Activated CD4-positive, alpha-beta T cell treated with anti-CD3 and anti-CD28 coated beads, Interleukin-2, amount 10 ng/mL, durations not matched to agents 7 days and 5 days (primary cell): Measurements from ENCODE around the gene TREML1. TPM values are rescaled to one million over a fixed set of nuclear protein-coding genes. Genes with fewer than 3 reads are reported as not detected.
A peak's percentile ranks its signal among the peaks of the same experiment; 100 is the strongest.
"Not testable (repeated sequence)": the region's sequence is repeated elsewhere in the genome, so short reads cannot be mapped to it uniquely, and the experiment has no call there.

ENCODE experiments used
- CTCF ChIA-PET: fragments of 350-600 bp; sonication (Branson Sonifier 250); formaldehyde crosslinking; loops from one replicate; lab custom pipeline; 2021; ENCODE audit warnings: antibody characterized with exemption; lab: Charles Lee
- POLR2A ChIA-PET: fragments of 350-600 bp; sonication (Branson Sonifier 250); formaldehyde crosslinking; loops from one replicate; lab custom pipeline; 2021; ENCODE audit warnings: antibody characterized with exemption; lab: Charles Lee
- DNase-seq: peaks from one replicate; pipeline ENCODE4 v3.0.0-alpha.2; 2020
- H3K27ac Mint-ChIP-seq: one replicate; pipeline ENCODE4 v1.8.0; 2021; ENCODE audit warnings: mild to moderate bottlenecking, moderate library complexity, mixed read lengths
- H3K27me3 Mint-ChIP-seq: one replicate; pipeline ENCODE4 v1.8.0; 2021; ENCODE audit warnings: mixed read lengths
- H3K36me3 Mint-ChIP-seq: one replicate; pipeline ENCODE4 v1.8.0; 2021; ENCODE audit warnings: low read depth, mixed read lengths
- H3K4me1 Mint-ChIP-seq: one replicate; pipeline ENCODE4 v1.8.0; 2021; ENCODE audit warnings: mixed read lengths
- H3K4me3 Mint-ChIP-seq: one replicate; pipeline ENCODE4 v1.8.0; 2021; ENCODE audit warnings: mild to moderate bottlenecking, moderate library complexity, mixed read lengths
- H3K9me3 Mint-ChIP-seq: one replicate; pipeline ENCODE4 v1.8.0; 2021; ENCODE audit warnings: mixed read lengths
- total RNA-seq, 2 experiments: library from RNA; stranded (reverse); gene quantifications; one replicate each; pipeline ENCODE4 v1.2.3, GENCODE V29; 2021

The TREML1 gene
- total RNA-seq, 2 experiments from 2014 or later: not detected

DNA sequence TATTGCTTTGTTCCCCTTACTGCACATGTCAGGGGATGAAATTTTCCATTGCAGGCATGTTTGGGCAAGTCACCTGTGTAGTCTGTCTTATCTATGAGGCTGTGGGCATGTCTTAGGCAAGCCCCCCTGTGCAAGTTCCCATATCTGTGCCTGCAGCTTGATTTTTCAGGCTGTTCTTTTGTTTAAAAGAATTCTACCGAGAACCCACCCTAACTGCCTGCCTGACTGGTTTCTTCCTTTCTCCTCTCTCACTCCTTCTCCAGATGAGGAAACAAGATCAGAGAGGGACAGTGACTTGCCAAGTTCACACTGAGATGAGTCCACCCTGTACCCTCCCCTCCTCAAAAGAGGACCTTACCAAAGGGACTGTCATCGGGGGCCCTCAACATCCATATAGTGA is 35.8 kb upstream of the TREML1 start:
- CTCF ChIA-PET: interaction anchor here (1.3 to 1.6 kb wide), 2 partner anchors 9 to 10 kb away, joined by 3 to 7 read pairs; partner anchors contain the start of gene TREML2
- DNase-seq: no peak
- Mint-ChIP-seq H3K27ac (peak overlapping the region; percentile 38), H3K9me3 (peaks cover 16% of the 10 kb centered on the region), H3K4me1 (peaks cover 58% of the 10 kb centered on the region), H3K27me3 (no peaks in the 10 kb centered on the region), H3K36me3 (peaks cover 42% of the 10 kb centered on the region), H3K4me3 (no peak overlapping the region)
- POLR2A ChIA-PET: interaction anchor here (1.4 kb wide), 1 partner anchor 10 kb away, joined by 3 read pairs; no protein-coding TSS in a partner anchor

DNA sequence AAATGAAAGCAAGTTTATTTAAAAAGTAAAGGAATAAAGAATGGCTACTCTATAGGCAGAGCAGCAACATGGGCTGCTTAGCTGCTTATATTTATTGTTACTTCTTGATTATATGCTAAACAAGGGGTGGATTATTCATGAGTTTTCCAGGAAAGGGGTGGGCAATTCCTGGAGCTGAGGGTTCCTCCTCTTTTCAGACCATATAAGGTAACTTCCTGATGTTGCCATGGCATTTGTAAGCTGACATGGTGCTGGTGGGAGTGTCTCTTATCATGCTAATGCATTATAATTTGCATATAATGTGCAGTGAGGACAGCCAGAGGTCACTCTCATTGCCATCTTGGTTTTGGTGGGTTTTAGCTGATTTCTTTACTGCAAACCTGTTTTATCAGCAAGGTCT is 34.9 kb upstream of the TREML1 start:
- peaks cover 16% of the 10 kb centered on the region for H3K9me3 Mint-ChIP-seq
- ChIA-PET POLR2A (interaction anchor here (1.4 kb wide), 1 partner anchor 11 kb away, joined by 3 read pairs; no protein-coding TSS in a partner anchor), CTCF (interaction anchor here (1.0 to 1.2 kb wide), 2 partner anchors 11 to 16 kb away, joined by 3 to 4 read pairs; no protein-coding TSS in a partner anchor)
- not testable (repeated sequence) for DNase-seq, H3K4me3 Mint-ChIP-seq, H3K27me3 Mint-ChIP-seq, H3K27ac Mint-ChIP-seq
- peaks cover 49% of the 10 kb centered on the region for H3K4me1 Mint-ChIP-seq
- H3K36me3 Mint-ChIP-seq: peaks cover 35% of the 10 kb centered on the region

DNA sequence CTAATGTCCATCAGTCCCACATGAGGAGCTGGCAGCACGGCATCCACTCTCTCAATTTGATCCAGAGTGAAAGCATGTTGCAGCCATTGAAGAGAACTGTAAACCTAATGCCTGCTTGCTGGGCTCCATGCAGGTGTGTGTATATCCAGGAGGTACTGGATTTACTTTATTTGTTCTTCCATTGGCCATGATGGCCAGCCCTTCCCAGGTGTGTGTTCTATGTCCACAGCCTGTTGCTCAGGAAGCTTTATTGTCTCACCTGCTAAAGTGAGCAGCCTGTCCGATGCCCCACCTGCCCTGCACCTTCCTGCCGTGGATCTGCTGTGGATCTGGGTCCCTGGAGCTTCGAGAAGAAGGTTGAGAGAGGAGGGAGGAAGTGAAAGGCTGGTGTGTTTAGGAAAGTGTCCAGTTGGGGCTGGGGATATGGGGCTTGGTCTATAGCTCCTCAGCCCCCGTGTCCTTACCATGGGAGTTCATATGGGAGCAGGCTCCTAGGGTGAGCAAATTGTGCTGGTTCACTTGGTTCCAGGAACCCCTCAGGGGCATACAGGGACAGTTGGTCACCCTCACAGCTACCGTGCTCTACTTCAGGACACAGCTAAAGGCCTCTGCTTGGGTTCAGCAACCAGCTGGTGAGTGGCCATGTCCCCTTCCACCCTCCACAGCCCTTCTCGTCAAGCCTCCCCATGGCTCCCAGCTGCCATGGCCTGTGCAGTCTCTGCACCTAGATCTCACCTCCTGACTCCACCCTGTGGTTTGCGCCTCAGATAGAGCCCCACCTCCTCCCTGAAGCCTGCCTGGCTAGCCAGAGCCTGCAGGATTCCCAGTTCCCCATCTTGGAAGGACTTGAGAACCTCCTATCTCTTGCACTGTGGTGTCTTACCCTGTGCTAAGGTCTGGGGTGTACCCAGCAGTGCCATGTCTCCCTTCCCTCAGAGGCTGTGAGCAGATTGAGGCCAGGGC is 34.1 kb upstream of the TREML1 start:
- Mint-ChIP-seq H3K36me3 (peaks cover 30% of the 10 kb centered on the region), H3K27ac (peak overlapping the region; percentile 63), H3K27me3 (no peaks in the 10 kb centered on the region), H3K9me3 (peaks cover 16% of the 10 kb centered on the region), H3K4me3 (no peak overlapping the region), H3K4me1 (peaks cover 49% of the 10 kb centered on the region)
- ChIA-PET CTCF (interaction anchor here (0.9 to 1.2 kb wide), 5 partner anchors 8 to 87 kb away, joined by 3 to 4 read pairs (median 3); no protein-coding TSS in a partner anchor), POLR2A (interaction anchor here (1.4 kb wide), 1 partner anchor 12 kb away, joined by 3 read pairs; no protein-coding TSS in a partner anchor)
- DNase-seq: no peak

- DNase-seq: no peak
- H3K4me1 Mint-ChIP-seq: peaks cover 56% of the 10 kb centered on the region
- no peaks in the 10 kb centered on the region for H3K27me3 Mint-ChIP-seq
- H3K36me3 Mint-ChIP-seq: peaks cover 17% of the 10 kb centered on the region
- peak overlapping the region; percentile 79 for H3K27ac Mint-ChIP-seq
- peaks cover 16% of the 10 kb centered on the region for H3K9me3 Mint-ChIP-seq
- CTCF ChIA-PET: interaction anchor here (1.2 kb wide), 1 partner anchor 15 kb away, joined by 4 read pairs; no protein-coding TSS in a partner anchor
- POLR2A ChIA-PET: no interaction called here
- H3K4me3 Mint-ChIP-seq: no peak overlapping the region
Measured at GRCh38 chr6:41186031-41186562, 31.9 kb upstream of the TREML1 start.

DNA sequence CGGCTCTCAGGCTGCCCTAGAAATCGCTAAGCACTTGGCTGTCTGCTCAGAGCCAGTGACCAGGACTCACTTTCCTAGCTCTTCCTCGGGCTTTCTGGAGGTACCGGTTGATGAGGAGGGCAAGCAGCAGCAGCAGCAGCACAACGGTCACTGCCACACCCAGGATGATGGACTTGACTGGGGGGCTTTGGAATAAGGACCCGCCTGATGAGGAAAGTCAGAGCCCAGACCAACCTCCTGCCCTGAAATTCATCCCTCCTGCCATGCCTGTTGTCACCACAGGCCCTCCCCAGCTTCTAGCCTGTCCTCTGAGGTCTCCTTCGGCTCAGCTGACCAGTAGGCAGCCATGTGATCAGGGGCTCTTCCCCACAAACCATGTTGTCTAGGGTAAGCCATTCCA is 30.6 kb upstream of the TREML1 start:
- H3K4me3 Mint-ChIP-seq: no peak overlapping the region
- H3K27me3 Mint-ChIP-seq: no peaks in the 10 kb centered on the region
- peaks cover 6% of the 10 kb centered on the region for H3K9me3 Mint-ChIP-seq
- no peak overlapping the region for H3K27ac Mint-ChIP-seq
- H3K36me3 Mint-ChIP-seq: peaks cover 6% of the 10 kb centered on the region
- POLR2A ChIA-PET: no interaction called here
- no peak for DNase-seq
- H3K4me1 Mint-ChIP-seq: peaks cover 52% of the 10 kb centered on the region
- CTCF ChIA-PET: interaction anchor here (0.7 kb wide), 1 partner anchor 174 kb away, joined by 3 read pairs; no protein-coding TSS in a partner anchor

- Mint-ChIP-seq H3K27ac (no peak overlapping the region), H3K4me1 (peaks cover 38% of the 10 kb centered on the region), H3K36me3 (no peaks in the 10 kb centered on the region), H3K9me3 (no peaks in the 10 kb centered on the region), H3K27me3 (peaks cover 6% of the 10 kb centered on the region), H3K4me3 (no peak overlapping the region)
- CTCF ChIA-PET: interaction anchor here (0.6 to 1.8 kb wide), 19 partner anchors 10 to 401 kb away, joined by 3 to 8 read pairs (median 3); partner anchors contain the start of genes NFYA, OARD1, TREML1 and TREML2
- peak; percentile 76 for DNase-seq
- POLR2A ChIA-PET: no interaction called here
Measured at GRCh38 chr6:41182069-41183034, 28.2 kb upstream of the TREML1 start.

DNA sequence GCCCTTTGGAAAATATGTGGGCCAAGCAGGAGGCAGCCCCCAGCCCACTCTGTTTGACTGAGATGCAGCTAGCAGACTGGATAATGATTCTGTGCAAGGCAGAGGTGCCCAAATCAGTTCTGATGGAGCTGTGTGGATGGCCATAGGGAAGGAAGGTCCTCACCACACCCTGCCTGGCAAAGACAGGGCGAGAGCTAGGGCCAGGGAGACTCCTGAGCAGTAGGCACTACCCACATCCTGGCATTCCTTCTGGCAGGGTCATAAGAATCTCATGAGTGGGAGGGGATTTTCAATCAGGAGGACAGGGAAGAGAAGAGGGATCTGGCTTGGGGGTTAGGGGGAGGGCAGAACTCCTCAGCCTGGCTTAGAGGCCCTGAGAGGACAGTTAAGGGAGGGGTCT is 27.4 kb upstream of the TREML1 start:
- POLR2A ChIA-PET: no interaction called here
- Mint-ChIP-seq H3K27me3 (peaks cover 14% of the 10 kb centered on the region), H3K27ac (peak overlapping the region; percentile 1), H3K4me3 (no peak overlapping the region), H3K9me3 (no peaks in the 10 kb centered on the region), H3K4me1 (peaks cover 30% of the 10 kb centered on the region), H3K36me3 (no peaks in the 10 kb centered on the region)
- CTCF ChIA-PET: interaction anchor here (0.8 to 1.9 kb wide), 9 partner anchors 10 to 401 kb away, joined by 3 to 9 read pairs (median 4); partner anchors contain the start of genes NFYA, OARD1, TREML1 and TREML2
- DNase-seq: no peak

DNA sequence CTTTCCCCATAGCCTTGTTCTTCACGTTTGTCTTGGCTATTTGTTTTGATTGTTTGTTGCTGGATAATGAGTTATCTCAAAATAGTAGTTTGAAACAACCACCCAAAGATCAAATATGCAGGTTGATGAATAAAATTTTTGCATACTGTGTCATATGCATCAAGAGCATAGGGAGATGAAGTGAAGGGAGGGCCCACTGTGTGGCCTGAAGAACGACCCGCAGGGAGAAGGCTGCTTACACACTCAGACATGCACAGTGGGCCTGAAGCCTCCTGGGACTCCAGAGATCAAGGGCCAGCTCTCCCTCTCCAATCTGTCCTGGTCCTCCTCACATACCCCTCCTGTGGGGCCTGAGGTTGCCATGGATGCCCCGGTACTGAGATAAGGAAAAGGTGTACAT is 25.0 kb upstream of the TREML1 start:
- ChIA-PET CTCF (interaction anchor here (1.3 to 1.5 kb wide), 2 partner anchors 9 to 13 kb away, joined by 3 to 4 read pairs; no protein-coding TSS in a partner anchor), POLR2A (no interaction called here)
- Mint-ChIP-seq H3K27me3 (peaks cover 24% of the 10 kb centered on the region), H3K27ac (peak overlapping the region; percentile 1), H3K36me3 (no peaks in the 10 kb centered on the region), H3K4me3 (no peak overlapping the region), H3K4me1 (peaks cover 15% of the 10 kb centered on the region), H3K9me3 (no peaks in the 10 kb centered on the region)
- no peak for DNase-seq

DNA sequence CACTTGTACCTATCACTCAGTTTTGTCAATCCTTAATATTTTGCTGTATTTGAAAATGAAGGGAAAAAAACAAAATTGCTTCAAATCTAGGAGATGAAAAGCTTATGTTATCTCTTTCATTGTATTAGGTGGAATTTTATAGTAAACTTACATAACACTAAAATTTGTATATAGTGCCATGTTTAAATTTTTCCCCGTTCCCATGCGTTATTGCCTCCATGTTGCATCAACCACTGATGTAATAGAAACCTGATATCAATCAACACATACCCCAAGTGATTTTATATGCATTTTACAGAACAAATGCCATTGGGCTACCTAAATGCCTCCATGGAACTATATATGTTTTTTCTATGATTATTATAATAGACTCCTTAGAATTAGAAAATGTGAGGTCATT is 23.5 kb upstream of the TREML1 start:
- DNase-seq: no peak
- Mint-ChIP-seq H3K27ac (no peak overlapping the region), H3K9me3 (no peaks in the 10 kb centered on the region), H3K4me3 (no peak overlapping the region), H3K36me3 (no peaks in the 10 kb centered on the region), H3K4me1 (peaks cover 13% of the 10 kb centered on the region), H3K27me3 (peaks cover 24% of the 10 kb centered on the region)
- ChIA-PET POLR2A (no interaction called here), CTCF (interaction anchor here (1.0 kb wide), 1 partner anchor 19 kb away, joined by 3 read pairs; no protein-coding TSS in a partner anchor)

DNA sequence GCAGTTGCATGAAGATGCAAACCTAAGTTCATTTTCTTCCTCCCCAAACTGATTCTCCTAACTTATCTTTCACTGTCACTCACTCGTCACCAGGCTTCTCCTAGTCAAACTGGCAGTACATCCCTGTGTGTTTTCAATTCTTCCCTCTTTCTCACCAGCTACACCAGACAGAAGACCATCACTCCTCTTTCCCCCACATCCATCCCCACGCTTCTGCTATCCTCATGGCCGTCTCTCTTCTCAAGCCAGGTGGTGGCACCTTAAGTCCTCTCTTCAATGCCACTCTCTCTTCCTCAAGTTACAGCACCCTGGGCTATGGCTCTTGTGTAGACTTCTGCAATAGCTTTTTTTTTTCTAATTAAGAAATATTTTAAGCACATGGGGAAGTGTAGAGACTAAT is 23.1 kb upstream of the TREML1 start:
- peaks cover 9% of the 10 kb centered on the region for H3K4me1 Mint-ChIP-seq
- H3K27ac Mint-ChIP-seq: no peak overlapping the region
- no peaks in the 10 kb centered on the region for H3K9me3 Mint-ChIP-seq
- DNase-seq: no peak
- POLR2A ChIA-PET: no interaction called here
- CTCF ChIA-PET: interaction anchor here (1.0 kb wide), 1 partner anchor 20 kb away, joined by 3 read pairs; no protein-coding TSS in a partner anchor
- H3K4me3 Mint-ChIP-seq: no peak overlapping the region
- no peaks in the 10 kb centered on the region for H3K36me3 Mint-ChIP-seq
- H3K27me3 Mint-ChIP-seq: peaks cover 24% of the 10 kb centered on the region

- no peaks in the 10 kb centered on the region for H3K4me1 Mint-ChIP-seq
- CTCF ChIA-PET: no interaction called here
Measured at GRCh38 chr6:41176189-41176588, 22.0 kb upstream of the TREML1 start.

More at GRCh38 chr6:41176189-41176588, 22.0 kb upstream of the TREML1 start:
- Mint-ChIP-seq H3K27me3 (peaks cover 24% of the 10 kb centered on the region), H3K4me3 (no peak overlapping the region), H3K36me3 (no peaks in the 10 kb centered on the region), H3K9me3 (no peaks in the 10 kb centered on the region), H3K27ac (no peak overlapping the region)
- POLR2A ChIA-PET: no interaction called here
- no peak for DNase-seq
